ENCODE results near the gene C1orf105.

C1orf105 gene

GRCh38 chr1:172401477-172401876, 19.0 kb upstream of the C1orf105 start:
- Histone ChIP-seq H3K27ac (ENCODE audit: poor library complexity, severe bottlenecking) (no peak overlapping the region), H3K9me3 (ENCODE audit: severe bottlenecking) (no peaks in the 10 kb centered on the region), H3K4me1 (ENCODE audit: insufficient read depth, poor library complexity, severe bottlenecking) (peaks cover 6% of the 10 kb centered on the region), H3K27me3 (ENCODE audit: insufficient read depth, poor library complexity, severe bottlenecking) (no peaks in the 10 kb centered on the region), H3K4me3 (ENCODE audit: severe bottlenecking) (no peak overlapping the region), H3K36me3 (ENCODE audit: low read depth) (no peaks in the 10 kb centered on the region)
- ATAC-seq (ENCODE audit: low read depth), result no peak
- no peak for TF ChIP-seq CTCF (IDR thresholded peaks at IDR 0.05; ENCODE audit: poor library complexity, severe bottlenecking)
- no peak for DNase-seq (ENCODE audit: low spot score)

GRCh38 chr1:172401892-172402291, 18.6 kb upstream of the C1orf105 start:
- TF ChIP-seq CTCF (IDR thresholded peaks at IDR 0.05; ENCODE audit: poor library complexity, severe bottlenecking), result peak; percentile 14
- DNase-seq (ENCODE audit: low spot score) (no peak), ATAC-seq (ENCODE audit: low read depth) (no peak)
- H3K27ac ChIP-seq (ENCODE audit: poor library complexity, severe bottlenecking), result no peak overlapping the region
- H3K27me3 ChIP-seq (ENCODE audit: insufficient read depth, poor library complexity, severe bottlenecking), result no peaks in the 10 kb centered on the region
- peaks cover 6% of the 10 kb centered on the region for H3K4me1 ChIP-seq (ENCODE audit: insufficient read depth, poor library complexity, severe bottlenecking)
- H3K4me3 ChIP-seq (ENCODE audit: severe bottlenecking), result no peak overlapping the region
- H3K36me3 ChIP-seq (ENCODE audit: low read depth), result no peaks in the 10 kb centered on the region
- no peaks in the 10 kb centered on the region for H3K9me3 ChIP-seq (ENCODE audit: severe bottlenecking)

- no peak for DNase-seq (ENCODE audit: low spot score)
- no peak for ATAC-seq (ENCODE audit: low read depth)
- Histone ChIP-seq H3K36me3 (ENCODE audit: low read depth) (no peaks in the 10 kb centered on the region), H3K27ac (ENCODE audit: poor library complexity, severe bottlenecking) (no peak overlapping the region), H3K27me3 (ENCODE audit: insufficient read depth, poor library complexity, severe bottlenecking) (no peaks in the 10 kb centered on the region), H3K4me3 (ENCODE audit: severe bottlenecking) (no peak overlapping the region), H3K9me3 (ENCODE audit: severe bottlenecking) (no peaks in the 10 kb centered on the region), H3K4me1 (ENCODE audit: insufficient read depth, poor library complexity, severe bottlenecking) (no peaks in the 10 kb centered on the region)
- no peak for TF ChIP-seq CTCF (IDR thresholded peaks at IDR 0.05; ENCODE audit: poor library complexity, severe bottlenecking)
These were observed 17.5 kb upstream of the C1orf105 start for GRCh38 chr1:172402878-172403569.

GRCh38 chr1:172404121-172404520, 16.4 kb upstream of the C1orf105 start:
- H3K9me3 ChIP-seq (ENCODE audit: severe bottlenecking), result no peaks in the 10 kb centered on the region
- ATAC-seq (ENCODE audit: low read depth) (no peak), DNase-seq (ENCODE audit: low spot score) (no peak)
- no peak for TF ChIP-seq CTCF (IDR thresholded peaks at IDR 0.05; ENCODE audit: poor library complexity, severe bottlenecking)
- H3K27me3 ChIP-seq (ENCODE audit: insufficient read depth, poor library complexity, severe bottlenecking), result no peaks in the 10 kb centered on the region
- no peaks in the 10 kb centered on the region for H3K36me3 ChIP-seq (ENCODE audit: low read depth)
- no peak overlapping the region for H3K27ac ChIP-seq (ENCODE audit: poor library complexity, severe bottlenecking)
- H3K4me1 ChIP-seq (ENCODE audit: insufficient read depth, poor library complexity, severe bottlenecking), result no peaks in the 10 kb centered on the region
- no peak overlapping the region for H3K4me3 ChIP-seq (ENCODE audit: severe bottlenecking)

GRCh38 chr1:172405912-172406311, 14.6 kb upstream of the C1orf105 start:
- DNase-seq (ENCODE audit: low spot score) (no peak), ATAC-seq (ENCODE audit: low read depth) (no peak)
- Histone ChIP-seq H3K4me3 (ENCODE audit: severe bottlenecking) (no peak overlapping the region), H3K27me3 (ENCODE audit: insufficient read depth, poor library complexity, severe bottlenecking) (no peaks in the 10 kb centered on the region), H3K36me3 (ENCODE audit: low read depth) (no peaks in the 10 kb centered on the region), H3K27ac (ENCODE audit: poor library complexity, severe bottlenecking) (no peak overlapping the region), H3K4me1 (ENCODE audit: insufficient read depth, poor library complexity, severe bottlenecking) (no peaks in the 10 kb centered on the region), H3K9me3 (ENCODE audit: severe bottlenecking) (no peaks in the 10 kb centered on the region)
- no peak for TF ChIP-seq CTCF (IDR thresholded peaks at IDR 0.05; ENCODE audit: poor library complexity, severe bottlenecking)
